KOPT-K1 (cell line): ENCODE measurements around the gene EIF1AY.
"Not testable (repeated sequence)": the region's sequence is repeated elsewhere in the genome, so short reads cannot be mapped to it uniquely, and the experiment has no call there.

Experiments used
- H3K27ac ChIP-seq: fragments of 200-600 bp; sonication (generic); 2 replicates; pipeline ENCODE4 v1.5.1; 2016; ENCODE audit warnings: antibody characterized with exemption, mild to moderate bottlenecking, low read depth, low read length; ENCODE audit not compliant: poor library complexity, severe bottlenecking
- H3K36me3 ChIP-seq: fragments of 200-600 bp; sonication (generic); 2 replicates; pipeline ENCODE4 v1.5.1; 2017; ENCODE audit warnings: antibody characterized with exemption, mild to moderate bottlenecking, low read length, moderate library complexity; ENCODE audit not compliant: insufficient read depth
- H3K9me3 ChIP-seq: fragments of 200-600 bp; sonication (generic); 2 replicates; pipeline ENCODE4 v1.5.1; 2017; ENCODE audit warnings: antibody characterized with exemption, low read length, mild to moderate bottlenecking; ENCODE audit not compliant: insufficient read depth, poor library complexity, severe bottlenecking

The EIF1AY gene, protein sequence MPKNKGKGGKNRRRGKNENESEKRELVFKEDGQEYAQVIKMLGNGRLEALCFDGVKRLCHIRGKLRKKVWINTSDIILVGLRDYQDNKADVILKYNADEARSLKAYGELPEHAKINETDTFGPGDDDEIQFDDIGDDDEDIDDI

DNA sequence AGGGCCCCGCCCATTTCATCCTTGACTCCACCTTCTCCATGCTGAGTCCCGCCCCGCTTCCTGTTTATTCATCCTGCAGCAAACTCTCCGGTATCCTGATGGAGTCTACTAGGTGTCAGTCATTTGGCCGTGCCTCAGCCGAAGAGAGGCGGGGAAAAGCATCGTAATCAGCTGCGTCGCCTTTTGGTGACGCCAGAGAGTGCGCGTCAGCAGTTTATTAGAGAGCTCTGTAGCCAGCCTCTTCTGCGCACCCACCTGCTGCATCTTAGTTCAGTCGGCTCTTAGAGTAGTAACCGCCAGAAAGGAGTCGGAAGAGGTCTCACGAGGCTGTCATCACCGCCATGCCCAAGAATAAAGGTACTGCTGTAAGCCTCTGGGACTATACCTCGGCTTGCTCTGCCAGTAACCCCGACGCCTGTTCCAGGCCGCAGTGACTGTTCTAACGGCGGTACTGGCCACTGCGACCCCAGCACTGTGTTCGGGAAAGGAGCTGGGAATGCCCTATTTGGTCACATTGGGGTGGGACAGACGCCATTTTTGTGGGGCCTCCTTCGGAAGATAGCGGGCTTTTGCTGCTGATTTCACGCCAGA is at the start of gene EIF1AY:
TSS of gene EIF1AY (plus strand) at position 246 of the 591 bp plus-strand sequence. CDS start at position 342, 96 bp downstream.
- Histone ChIP-seq H3K9me3 (no peaks in the 10 kb centered on the region), H3K27ac (peak within 1 kb of the TSS; percentile 98), H3K36me3 (peaks cover 12% of the 10 kb centered on the region)

DNA sequence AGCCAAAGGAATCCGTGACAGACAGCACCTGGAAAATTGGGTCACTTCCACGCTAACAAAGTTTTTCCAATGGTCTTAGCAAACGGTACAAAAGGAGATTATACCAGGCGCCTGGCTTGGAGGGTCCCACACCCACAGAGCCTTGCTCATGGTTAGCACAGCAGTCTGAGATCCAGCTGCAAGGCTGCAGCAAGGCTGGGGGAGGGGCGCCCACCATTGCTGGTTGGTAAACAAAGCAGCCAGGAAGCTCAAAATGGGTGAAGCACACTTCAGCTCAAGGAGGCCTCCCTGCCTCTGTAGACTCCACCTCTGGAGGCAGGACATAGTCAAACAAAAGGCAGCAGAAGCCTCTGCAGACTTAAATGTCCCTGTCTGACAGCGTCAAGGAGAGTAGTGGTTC is 47.1 kb upstream of the EIF1AY start:
- Histone ChIP-seq H3K9me3 (no peaks in the 10 kb centered on the region), H3K36me3 (no peaks in the 10 kb centered on the region), H3K27ac (no peak overlapping the region)

DNA sequence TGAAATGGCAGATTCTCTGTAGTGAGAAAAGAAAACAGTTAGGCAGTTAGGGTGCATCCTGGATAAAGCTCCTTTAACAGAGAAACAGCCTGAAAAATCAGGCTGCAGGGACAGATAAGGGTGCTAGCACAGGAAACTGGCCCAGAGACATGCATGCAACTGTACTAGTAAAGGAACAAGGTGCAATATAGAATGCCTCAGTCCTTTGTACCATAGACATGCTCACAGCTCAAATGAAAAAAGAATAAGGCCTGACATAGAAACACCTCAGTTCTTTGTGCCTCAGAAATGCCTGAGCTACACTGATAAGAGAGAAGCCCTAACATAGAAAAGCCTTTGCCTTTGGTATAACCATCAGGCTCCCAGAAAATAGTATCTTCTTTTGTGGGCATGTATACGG is 37.4 kb upstream of the EIF1AY start:
- H3K36me3 ChIP-seq = no peaks in the 10 kb centered on the region
- peak overlapping the region; percentile 24 for H3K27ac ChIP-seq
- H3K9me3 ChIP-seq = no peaks in the 10 kb centered on the region

DNA sequence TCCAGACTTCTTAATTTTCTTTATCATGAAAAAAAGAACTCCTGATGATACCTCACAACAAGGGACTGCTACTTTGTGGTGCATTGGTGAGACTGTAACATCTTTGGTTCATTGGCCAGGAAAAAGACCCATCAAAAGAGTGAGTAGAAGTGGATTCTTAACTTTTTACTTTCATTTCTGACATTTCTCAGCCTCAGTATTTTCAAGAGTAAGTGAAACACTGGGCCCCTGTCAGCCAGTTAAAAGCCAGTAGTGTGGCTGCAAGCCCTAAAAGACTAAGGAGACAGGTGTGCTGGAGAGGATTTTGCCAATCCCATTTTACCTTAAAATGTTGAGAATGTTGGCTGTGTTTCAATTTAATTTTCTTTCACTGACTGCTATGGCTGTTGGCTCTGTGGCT is 36.6 kb upstream of the EIF1AY start:
- H3K27ac ChIP-seq = peak overlapping the region; percentile 24
- H3K9me3 ChIP-seq = no peaks in the 10 kb centered on the region
- no peaks in the 10 kb centered on the region for H3K36me3 ChIP-seq

DNA sequence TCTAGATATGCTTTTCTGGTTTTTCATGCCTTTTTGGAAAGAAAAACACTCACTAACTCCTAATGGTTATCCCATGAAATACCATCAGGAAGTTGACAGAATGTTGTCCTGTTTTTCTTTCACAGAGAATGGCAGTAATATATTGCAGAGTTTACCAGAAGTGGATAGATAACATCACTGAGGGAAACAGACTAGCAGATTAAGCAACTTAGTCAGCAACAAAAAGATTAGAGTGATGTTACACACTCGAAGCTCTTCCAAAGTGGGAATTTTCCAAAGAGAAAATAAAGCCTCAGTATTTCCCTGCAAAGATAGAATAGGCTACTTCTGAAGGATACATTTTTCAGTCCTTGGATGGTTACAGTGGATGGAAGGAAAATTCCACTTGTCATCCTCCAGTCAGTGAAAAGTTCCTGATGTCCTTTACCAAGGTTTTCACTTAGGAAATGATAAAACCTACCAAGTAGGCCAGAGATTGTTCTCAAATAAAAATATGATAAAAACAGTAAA is 31.1 kb upstream of the EIF1AY start:
- Histone ChIP-seq H3K27ac (no peak overlapping the region), H3K9me3 (peaks cover 14% of the 10 kb centered on the region), H3K36me3 (no peaks in the 10 kb centered on the region)

DNA sequence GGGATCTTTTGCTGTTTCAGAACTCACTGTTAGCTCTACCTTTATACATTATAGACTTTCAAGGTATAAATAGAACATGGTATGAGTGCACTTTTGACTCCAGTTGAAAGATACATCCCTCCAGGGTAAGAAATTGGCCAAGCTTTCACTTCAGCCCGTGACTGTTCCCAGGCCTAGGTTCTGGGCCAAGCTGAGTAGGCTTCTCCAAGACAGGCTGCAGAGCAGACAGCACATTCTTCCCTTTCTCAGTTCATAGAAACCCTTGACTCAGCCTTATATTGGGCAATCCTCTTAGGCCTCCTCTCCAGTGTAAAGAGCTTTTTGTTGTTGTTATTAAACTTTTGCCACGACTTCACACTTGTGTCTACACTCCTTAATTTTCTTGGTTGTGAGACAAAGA is 29.5 kb upstream of the EIF1AY start:
- H3K27ac ChIP-seq = no peak overlapping the region
- peaks cover 17% of the 10 kb centered on the region for H3K9me3 ChIP-seq
- no peaks in the 10 kb centered on the region for H3K36me3 ChIP-seq

DNA sequence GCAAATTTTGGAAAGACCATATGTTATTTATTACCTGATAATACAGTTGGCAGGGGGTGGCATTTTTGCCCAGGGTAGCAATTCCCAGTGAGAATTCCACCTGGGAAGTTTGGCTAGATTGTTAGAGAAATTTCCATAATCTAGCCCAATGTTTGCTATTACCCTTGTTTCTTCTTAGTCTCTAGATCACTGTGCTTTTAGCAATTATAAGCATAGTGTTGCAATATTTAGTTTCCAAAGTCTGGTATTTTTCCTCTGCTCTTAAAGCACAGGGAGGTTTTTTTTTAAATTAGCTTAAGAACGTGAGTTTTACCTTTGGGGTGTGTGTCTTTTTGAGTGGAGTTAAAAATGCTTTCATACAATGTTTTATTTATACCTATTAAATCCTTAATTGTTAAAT is 26.3 kb upstream of the EIF1AY start:
- no peak overlapping the region for H3K27ac ChIP-seq
- no peaks in the 10 kb centered on the region for H3K36me3 ChIP-seq
- peaks cover 33% of the 10 kb centered on the region for H3K9me3 ChIP-seq

DNA sequence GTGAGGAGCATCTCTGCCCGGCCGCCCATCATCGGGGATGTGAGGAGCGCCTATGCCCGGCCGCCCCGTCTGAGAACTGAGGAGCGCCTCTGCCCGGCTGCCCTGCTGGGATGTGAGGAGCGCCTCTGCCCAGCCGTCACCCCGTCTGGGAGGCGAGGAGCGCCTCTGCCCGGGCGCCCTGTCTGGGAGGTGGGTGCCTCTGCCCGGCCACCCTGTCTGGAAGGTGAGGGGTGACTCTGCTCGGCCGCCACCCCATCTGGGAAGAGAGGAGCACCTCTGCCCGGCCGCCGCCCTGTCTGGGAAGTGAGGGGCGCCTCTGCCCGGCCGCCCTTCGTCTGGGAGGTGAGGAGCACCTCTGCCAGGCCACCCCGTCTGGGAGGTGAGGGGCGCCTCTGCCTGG is 23.7 kb upstream of the EIF1AY start:
- H3K27ac ChIP-seq = no peak overlapping the region
- H3K36me3 ChIP-seq = no peaks in the 10 kb centered on the region
- H3K9me3 ChIP-seq = peaks cover 19% of the 10 kb centered on the region

DNA sequence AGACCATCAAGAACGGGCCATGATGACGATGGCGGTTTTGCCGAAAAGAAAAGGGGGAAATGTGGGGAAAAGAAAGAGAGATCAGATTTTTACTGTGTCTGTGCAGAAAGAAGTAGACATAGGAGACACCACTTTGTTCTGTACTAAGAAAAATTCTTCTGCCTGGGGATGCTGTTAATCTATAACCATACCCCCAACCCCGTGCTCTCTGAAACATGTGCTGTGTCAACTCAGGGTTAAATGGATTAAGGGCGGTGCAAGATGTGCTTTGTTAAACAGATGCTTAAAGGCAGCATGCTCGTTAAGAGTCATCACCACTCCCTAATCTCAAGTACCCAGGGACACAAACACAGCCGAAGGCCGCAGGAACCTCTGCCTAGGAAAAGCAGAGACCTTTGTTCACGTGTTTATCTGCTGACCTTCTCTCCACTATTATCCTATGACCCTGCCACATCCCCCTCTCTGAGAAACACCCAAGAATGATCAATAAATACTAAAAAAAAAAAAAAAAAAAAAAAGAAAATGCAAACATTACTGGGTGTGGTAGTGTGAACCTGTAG is 22.7 kb upstream of the EIF1AY start:
- H3K36me3 ChIP-seq = not testable (repeated sequence)
- peaks cover 19% of the 10 kb centered on the region for H3K9me3 ChIP-seq

DNA sequence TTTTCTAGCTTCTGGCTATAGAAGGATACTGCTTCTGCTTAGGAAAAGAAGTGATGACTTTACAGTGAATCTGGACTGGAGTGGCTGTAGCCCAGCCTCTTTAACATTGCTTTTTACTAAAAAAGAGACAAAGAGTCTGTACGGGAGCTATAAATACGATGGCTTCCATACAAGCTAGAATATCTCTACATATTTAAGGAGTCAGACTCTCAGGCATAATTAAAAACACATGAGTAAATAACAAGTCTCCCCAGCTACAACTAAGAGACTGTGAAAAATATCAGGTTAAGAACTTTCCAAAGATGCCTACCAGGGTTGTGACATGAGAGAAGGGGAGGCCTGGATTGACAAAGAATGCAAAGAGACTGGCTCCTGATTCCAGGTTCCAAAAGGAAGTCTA is 19.8 kb upstream of the EIF1AY start:
- H3K36me3 ChIP-seq = no peaks in the 10 kb centered on the region
- H3K27ac ChIP-seq = no peak overlapping the region
- peaks cover 18% of the 10 kb centered on the region for H3K9me3 ChIP-seq

More for the DNA sequence above, 22.7 kb upstream of the EIF1AY start:
- not testable (repeated sequence) for H3K27ac ChIP-seq

DNA sequence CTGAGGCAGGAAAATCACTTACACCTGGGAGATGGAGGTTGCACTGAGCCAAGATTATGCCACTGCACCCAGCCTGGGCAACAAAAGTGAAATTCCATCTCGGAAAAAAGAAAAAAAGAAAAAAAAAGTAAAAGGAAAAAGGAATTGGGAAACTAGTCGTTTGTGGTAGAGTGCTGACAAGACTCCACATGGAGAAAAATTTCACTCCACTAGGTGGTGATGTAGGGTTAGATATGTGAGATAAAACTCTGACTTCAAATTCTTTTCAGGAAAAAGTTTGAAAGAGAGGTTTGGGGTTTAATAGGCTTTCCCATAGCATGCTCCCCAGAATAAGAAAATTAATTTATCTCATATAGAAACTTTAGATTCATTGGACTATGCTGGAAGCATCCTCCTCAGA is 16.9 kb upstream of the EIF1AY start:
- Histone ChIP-seq H3K9me3 (no peaks in the 10 kb centered on the region), H3K27ac (no peak overlapping the region), H3K36me3 (no peaks in the 10 kb centered on the region; the same call in 1 of the 2 replicates)

DNA sequence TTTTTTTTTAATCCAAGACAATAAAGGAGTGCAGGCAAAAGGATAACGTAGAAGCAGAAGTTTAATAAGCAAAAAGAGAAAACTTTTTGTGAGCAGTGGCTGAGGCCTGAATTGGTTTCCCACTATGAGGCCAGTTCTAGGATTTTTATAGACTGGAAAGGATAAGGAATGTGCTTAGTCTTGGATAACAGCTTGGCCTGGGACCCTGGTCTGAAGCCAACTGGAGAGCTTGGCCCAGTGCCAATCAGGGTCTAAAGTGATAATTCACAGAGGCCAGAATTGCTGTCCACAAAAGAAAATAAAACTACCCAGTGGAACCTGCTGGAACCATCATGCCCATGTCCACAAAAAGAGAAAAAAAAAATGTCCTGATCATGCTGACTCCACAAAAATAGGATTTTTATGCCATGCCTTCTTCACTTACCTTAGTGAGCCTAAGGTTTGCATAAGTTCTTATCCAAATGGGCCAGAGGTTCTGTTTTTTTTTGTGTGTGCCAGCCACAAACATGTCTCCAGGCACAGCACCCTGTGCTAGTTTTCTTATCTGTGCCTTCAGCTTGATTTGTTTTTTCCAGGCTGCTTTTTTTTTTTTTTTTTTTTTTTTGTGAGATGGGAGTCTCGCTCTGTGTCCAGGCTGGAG is 15.6 kb upstream of the EIF1AY start:
- Histone ChIP-seq H3K9me3 (no peaks in the 10 kb centered on the region), H3K27ac (no peak overlapping the region), H3K36me3 (no peaks in the 10 kb centered on the region; the same call in 1 of the 2 replicates)

DNA sequence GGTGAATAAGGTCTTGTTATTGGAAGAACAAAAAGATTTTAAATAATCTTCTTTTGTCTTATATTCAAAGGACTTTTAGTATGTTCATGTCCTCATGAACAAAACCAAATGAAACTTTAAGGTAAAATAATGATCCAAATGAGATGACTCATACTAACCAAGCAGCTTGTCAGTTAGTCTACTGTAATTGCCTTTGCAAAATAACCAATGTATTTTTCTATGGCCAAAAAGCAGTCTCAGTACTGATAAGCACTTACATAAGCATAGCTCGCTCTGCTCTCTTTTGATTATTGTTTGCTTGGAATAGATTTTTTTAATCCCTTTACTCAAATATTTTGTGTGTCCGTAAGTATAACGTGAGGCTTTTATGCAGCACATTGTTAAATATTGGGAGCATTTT is 4.3 kb upstream of the EIF1AY start:
- Histone ChIP-seq H3K9me3 (no peaks in the 10 kb centered on the region), H3K36me3 (no peaks in the 10 kb centered on the region), H3K27ac (no peak overlapping the region)

DNA sequence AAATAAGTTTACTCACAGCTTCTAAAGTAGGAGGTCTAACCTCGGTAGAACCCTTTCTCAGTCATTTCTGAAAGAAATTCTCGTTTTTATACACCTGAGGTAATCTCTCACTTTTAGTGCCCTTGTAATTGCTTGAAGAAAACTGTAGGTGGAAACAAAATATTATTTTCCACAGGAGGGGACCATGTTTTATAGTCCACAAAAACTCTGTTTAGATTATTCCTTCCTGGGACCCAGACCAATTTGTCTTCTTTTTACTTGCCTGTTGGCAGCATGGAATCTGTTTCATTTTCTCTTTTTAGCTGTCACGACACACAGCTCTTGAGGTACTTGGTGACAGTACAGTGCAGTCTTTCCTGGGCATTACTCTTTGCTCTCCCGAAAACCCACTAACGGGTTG is 930 bp downstream of the EIF1AY start:
- Histone ChIP-seq H3K36me3 (peaks cover 20% of the 10 kb centered on the region), H3K27ac (peak overlapping the region; percentile 98), H3K9me3 (no peaks in the 10 kb centered on the region)

DNA sequence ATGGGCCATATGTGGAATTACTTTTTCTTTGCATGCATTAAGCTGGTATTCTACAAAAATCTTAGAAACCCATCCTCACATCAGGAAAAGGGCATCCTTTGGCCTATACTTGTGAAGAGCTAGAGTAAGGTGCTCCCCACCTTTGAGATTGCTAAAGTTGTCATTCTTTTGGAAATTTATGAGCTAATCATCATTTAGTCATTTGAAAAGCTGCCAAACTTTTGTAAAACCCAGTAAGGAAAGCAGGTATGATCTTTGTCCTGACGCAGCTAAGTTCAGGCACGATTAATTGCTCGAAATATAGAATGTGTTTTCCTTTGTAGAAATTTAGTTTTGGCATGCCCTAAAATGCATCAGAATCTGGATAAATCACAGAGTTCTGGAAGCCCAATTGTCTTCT is 2.6 kb downstream of the EIF1AY start:
- H3K36me3 ChIP-seq = peaks cover 37% of the 10 kb centered on the region
- no peaks in the 10 kb centered on the region for H3K9me3 ChIP-seq
- H3K27ac ChIP-seq = no peak overlapping the region
